OCI-LY3 (cell line): Measurements from ENCODE around the gene TNFRSF19.

Experiments used
- H2AFZ ChIP-seq: fragments of 200-600, 300-600 bp; shearing (Covaris generic); 2 replicates; pipeline ENCODE4 v1.6.0; 2014; ENCODE audit warnings: antibody characterized with exemption, low read depth, low read length
- H3K27ac ChIP-seq: fragments of 200-600, 300-600 bp; sonication (generic); 2 replicates; pipeline ENCODE4 v1.5.1; 2014; ENCODE audit warnings: mild to moderate bottlenecking, low read length, moderate library complexity, mixed read lengths
- H3K27me3 ChIP-seq: fragments of 200-600, 300-600 bp; sonication (generic); 2 replicates; pipeline ENCODE4 v1.6.1; 2014; ENCODE audit warnings: low read depth, low read length, mixed read lengths
- H3K36me3 ChIP-seq: fragments of 200-600, 300-600 bp; sonication (generic); replicated peaks from 2 replicates; pipeline ENCODE3; 2014; ENCODE audit warnings: low read depth, low read length, mixed read lengths
- H3K4me1 ChIP-seq: fragments of 300-600, 200-600 bp; sonication (generic); 2 replicates; pipeline ENCODE4 v1.6.1; 2014; ENCODE audit warnings: low read length, mixed read lengths
- H3K4me2 ChIP-seq: fragments of 200-600, 300-600 bp; sonication (generic); 2 replicates; pipeline ENCODE4 v1.6.1; 2014; ENCODE audit warnings: low read length, mixed read lengths
- H3K4me3 ChIP-seq: fragments of 300-600, 200-600 bp; sonication (generic); 2 replicates; pipeline ENCODE4 v1.5.1; 2014; ENCODE audit warnings: antibody characterized with exemption, mild to moderate bottlenecking, low read length, moderate library complexity
- H3K79me2 ChIP-seq: fragments of 300-600, 200-600 bp; shearing (Covaris generic); 2 replicates; pipeline ENCODE4 v1.6.1; 2014; ENCODE audit warnings: mild to moderate bottlenecking, low read length, mixed read lengths
- H3K9ac ChIP-seq: fragments of 300-600, 200-600 bp; shearing (Covaris generic); 2 replicates; pipeline ENCODE4 v1.6.0; 2014; ENCODE audit warnings: mild to moderate bottlenecking, low read length, moderate library complexity
- H3K9me3 ChIP-seq: fragments of 200-600, 300-600 bp; shearing (Covaris generic); 2 replicates; pipeline ENCODE4 v1.6.1; 2014; ENCODE audit warnings: low read length, mixed read lengths; ENCODE audit not compliant: insufficient read depth
- H4K20me1 ChIP-seq: fragments of 200-600, 300-600 bp; sonication (generic); 2 replicates; pipeline ENCODE4 v1.6.1; 2016; ENCODE audit warnings: low read length, mixed read lengths; ENCODE audit not compliant: insufficient read depth
- EZH2phosphoT487 ChIP-seq: fragments of 200-600 bp; shearing (Covaris generic); IDR thresholded peaks from 2 replicates; pipeline ENCODE4 v1.6.1; 2018; ENCODE audit warnings: antibody characterized with exemption, mixed run types, low read depth
- TF ChIP-seq, protein P1 (sequence below): fragments of 200-600, 300-600 bp; sonication (generic); IDR thresholded peaks from 2 replicates; pipeline ENCODE4 v1.5.1; 2014; ENCODE audit warnings: antibody characterized with exemption, low read length, low read depth

Gene TNFRSF19

DNA sequence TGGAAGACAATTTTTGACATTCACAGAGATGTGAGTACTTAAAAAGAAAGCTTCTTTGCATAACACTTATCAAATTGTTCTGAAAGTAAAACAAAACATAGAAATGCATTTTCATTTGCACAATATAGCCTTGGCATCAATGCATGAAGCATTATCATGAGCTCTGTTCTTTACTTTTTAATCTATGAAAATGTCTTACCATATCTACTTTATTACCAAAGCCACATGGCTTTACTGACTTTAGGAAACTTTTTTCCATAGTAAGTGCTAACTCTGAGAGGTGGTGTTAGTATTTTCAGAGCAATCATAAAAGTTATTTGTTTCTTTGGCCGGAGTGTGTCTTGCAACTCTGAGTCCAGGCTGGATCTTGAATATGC lies 10.5 kb downstream of the TNFRSF19 start:
- Histone ChIP-seq H3K4me3 (no peak overlapping the region), H3K4me2 (no peak overlapping the region)

DNA sequence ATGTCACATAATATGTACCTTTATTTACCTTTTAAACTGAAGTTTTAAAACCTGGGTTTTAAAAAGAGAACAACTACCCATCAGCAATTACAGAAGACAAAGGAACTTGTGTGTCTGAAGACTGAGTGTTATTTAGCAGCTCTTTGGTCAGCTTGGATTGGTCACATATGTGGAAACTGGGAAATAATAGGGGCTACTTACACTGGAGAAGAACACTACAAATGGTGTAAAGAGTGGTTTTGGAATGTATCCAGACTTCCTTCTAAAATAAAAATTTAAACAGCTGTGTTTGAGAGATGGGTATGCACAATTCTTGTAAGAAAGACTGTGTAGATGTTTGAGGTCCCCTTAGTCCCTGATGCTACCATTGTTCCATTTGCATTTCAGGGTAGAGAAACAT lies 13.3 kb downstream of the TNFRSF19 start:
- Histone ChIP-seq H2AFZ (no peak overlapping the region), H3K4me1 (no peaks in the 10 kb centered on the region), H4K20me1 (no peaks in the 10 kb centered on the region), H3K27ac (no peak overlapping the region), H3K27me3 (peaks cover 37% of the 10 kb centered on the region), H3K4me3 (no peak overlapping the region), H3K36me3 (no peaks in the 10 kb centered on the region), H3K9ac (no peak overlapping the region), H3K79me2 (no peaks in the 10 kb centered on the region), H3K9me3 (no peaks in the 10 kb centered on the region), H3K4me2 (no peak overlapping the region)
- no peak for TF ChIP-seq EZH2phosphoT487
- TF ChIP-seq, protein P1, sequence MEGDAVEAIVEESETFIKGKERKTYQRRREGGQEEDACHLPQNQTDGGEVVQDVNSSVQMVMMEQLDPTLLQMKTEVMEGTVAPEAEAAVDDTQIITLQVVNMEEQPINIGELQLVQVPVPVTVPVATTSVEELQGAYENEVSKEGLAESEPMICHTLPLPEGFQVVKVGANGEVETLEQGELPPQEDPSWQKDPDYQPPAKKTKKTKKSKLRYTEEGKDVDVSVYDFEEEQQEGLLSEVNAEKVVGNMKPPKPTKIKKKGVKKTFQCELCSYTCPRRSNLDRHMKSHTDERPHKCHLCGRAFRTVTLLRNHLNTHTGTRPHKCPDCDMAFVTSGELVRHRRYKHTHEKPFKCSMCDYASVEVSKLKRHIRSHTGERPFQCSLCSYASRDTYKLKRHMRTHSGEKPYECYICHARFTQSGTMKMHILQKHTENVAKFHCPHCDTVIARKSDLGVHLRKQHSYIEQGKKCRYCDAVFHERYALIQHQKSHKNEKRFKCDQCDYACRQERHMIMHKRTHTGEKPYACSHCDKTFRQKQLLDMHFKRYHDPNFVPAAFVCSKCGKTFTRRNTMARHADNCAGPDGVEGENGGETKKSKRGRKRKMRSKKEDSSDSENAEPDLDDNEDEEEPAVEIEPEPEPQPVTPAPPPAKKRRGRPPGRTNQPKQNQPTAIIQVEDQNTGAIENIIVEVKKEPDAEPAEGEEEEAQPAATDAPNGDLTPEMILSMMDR: no peak

More for the DNA sequence above, 10.5 kb downstream of the TNFRSF19 start:
- Histone ChIP-seq H3K4me1 (no peaks in the 10 kb centered on the region), H3K9ac (no peak overlapping the region), H4K20me1 (no peaks in the 10 kb centered on the region), H3K36me3 (no peaks in the 10 kb centered on the region), H2AFZ (no peak overlapping the region), H3K79me2 (no peaks in the 10 kb centered on the region), H3K27me3 (peaks cover 23% of the 10 kb centered on the region), H3K27ac (no peak overlapping the region), H3K9me3 (no peaks in the 10 kb centered on the region)
- TF ChIP-seq, protein P1: no peak
- TF ChIP-seq EZH2phosphoT487: no peak

DNA sequence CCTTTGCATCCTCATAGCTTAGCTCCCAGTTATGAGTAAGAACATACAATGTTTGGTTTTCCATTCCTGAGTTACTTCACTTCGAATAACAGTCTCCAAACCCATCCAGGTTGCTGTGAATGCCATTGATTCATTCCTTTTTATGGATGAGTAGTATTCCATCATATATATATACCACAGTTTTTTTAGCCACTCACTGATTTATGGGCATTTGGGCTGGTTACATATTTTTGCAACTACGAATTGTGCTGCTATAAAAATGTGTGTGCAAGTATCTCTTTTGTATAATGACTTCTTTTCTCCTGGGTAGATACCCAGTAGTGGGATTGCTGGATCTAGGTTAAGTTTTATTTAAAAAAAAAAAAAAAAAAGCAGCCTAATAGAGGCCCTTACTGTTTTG lies 14.1 kb downstream of the TNFRSF19 start:
- TF ChIP-seq, protein P1: no peak
- TF ChIP-seq EZH2phosphoT487: no peak
- Histone ChIP-seq H3K27me3 (peaks cover 43% of the 10 kb centered on the region), H3K9ac (no peak overlapping the region), H3K79me2 (no peaks in the 10 kb centered on the region), H2AFZ (no peak overlapping the region), H3K4me1 (no peaks in the 10 kb centered on the region), H3K9me3 (no peaks in the 10 kb centered on the region), H3K36me3 (no peaks in the 10 kb centered on the region), H3K4me3 (no peak overlapping the region), H4K20me1 (no peaks in the 10 kb centered on the region), H3K4me2 (no peak overlapping the region), H3K27ac (no peak overlapping the region)

DNA sequence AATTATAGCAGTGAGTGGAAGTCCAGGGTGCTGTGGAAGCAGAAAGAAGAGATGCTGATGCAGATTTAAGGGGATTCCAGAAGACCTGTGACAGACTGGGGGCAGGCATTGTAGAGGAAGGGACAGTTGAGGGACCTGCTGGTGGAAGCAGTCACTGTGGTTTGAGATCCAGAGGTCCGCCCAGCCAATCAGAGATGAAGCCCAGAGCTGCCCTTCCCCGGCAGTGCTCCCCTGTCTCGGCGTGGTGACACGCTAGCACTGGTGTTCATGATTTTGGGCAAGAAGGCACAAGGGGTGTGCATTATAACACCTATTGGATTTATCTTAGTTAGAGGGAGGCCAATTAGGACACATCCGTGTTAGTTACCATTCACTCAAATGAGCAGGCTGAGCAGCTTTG lies 16.1 kb downstream of the TNFRSF19 start:
- no peak overlapping the region for H3K4me2 ChIP-seq
- H3K4me3 ChIP-seq: no peak overlapping the region
- no peaks in the 10 kb centered on the region for H3K4me1 ChIP-seq
- H3K27ac ChIP-seq: no peak overlapping the region
- no peak overlapping the region for H3K9ac ChIP-seq
- no peaks in the 10 kb centered on the region for H3K79me2 ChIP-seq
- H2AFZ ChIP-seq: no peak overlapping the region
- H4K20me1 ChIP-seq: no peaks in the 10 kb centered on the region
- TF ChIP-seq EZH2phosphoT487: no peak
- TF ChIP-seq, protein P1: no peak
- no peaks in the 10 kb centered on the region for H3K9me3 ChIP-seq
- peaks cover 47% of the 10 kb centered on the region for H3K27me3 ChIP-seq
- H3K36me3 ChIP-seq: no peaks in the 10 kb centered on the region
